ENCODE measurements around the gene FREY1.

- TF ChIP-seq, protein P1, sequence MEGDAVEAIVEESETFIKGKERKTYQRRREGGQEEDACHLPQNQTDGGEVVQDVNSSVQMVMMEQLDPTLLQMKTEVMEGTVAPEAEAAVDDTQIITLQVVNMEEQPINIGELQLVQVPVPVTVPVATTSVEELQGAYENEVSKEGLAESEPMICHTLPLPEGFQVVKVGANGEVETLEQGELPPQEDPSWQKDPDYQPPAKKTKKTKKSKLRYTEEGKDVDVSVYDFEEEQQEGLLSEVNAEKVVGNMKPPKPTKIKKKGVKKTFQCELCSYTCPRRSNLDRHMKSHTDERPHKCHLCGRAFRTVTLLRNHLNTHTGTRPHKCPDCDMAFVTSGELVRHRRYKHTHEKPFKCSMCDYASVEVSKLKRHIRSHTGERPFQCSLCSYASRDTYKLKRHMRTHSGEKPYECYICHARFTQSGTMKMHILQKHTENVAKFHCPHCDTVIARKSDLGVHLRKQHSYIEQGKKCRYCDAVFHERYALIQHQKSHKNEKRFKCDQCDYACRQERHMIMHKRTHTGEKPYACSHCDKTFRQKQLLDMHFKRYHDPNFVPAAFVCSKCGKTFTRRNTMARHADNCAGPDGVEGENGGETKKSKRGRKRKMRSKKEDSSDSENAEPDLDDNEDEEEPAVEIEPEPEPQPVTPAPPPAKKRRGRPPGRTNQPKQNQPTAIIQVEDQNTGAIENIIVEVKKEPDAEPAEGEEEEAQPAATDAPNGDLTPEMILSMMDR (IDR thresholded peaks at IDR 0.05 in 4 of 5, conservative IDR thresholded peaks at IDR 0.05 in 1 of 5), result no peak
- no peak for TF ChIP-seq POLR2A (IDR thresholded peaks at IDR 0.05)
These were observed 14.2 kb downstream of the FREY1 start for GRCh38 chr11:45892856-45893255.
